Measurements from ENCODE around the gene COL6A3. TPM values are rescaled to one million over a fixed set of nuclear protein-coding genes. Genes with fewer than 3 reads are reported as not detected.

Gene COL6A3
- total RNA-seq, 2 donors from 2014 or later = 61.6 to 103 TPM

DNA sequence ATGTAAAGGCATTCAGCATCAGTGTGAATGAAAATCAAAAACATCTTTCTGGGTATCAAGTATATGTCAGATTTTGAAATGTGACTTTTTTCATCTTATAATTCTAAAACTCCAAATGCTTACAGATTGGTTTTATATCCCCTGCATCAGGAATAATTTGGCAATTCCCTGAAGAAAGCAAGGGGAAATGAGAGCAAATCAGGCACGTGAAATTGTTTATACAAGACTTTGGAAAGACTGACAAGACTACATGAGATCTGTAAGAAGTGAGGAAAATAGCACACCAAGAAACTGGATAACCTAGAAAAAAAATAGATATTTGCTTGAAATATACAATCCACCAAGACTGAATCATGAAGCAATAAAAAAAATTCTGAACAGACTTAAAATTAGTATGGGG lies 13.8 kb downstream of the COL6A3 start:
- no peaks in the 10 kb centered on the region for H3K9me3 ChIP-seq
- DNase-seq (ENCODE audit: low spot score) = no peak
- no peaks in the 10 kb centered on the region for H3K36me3 ChIP-seq
- H3K4me3 ChIP-seq = no peak overlapping the region
- peaks cover 0 to 18% of the 10 kb centered on the region in 2 donors for H3K4me1 ChIP-seq
- H3K27ac ChIP-seq = no peak overlapping the region
- TF ChIP-seq, protein P1, sequence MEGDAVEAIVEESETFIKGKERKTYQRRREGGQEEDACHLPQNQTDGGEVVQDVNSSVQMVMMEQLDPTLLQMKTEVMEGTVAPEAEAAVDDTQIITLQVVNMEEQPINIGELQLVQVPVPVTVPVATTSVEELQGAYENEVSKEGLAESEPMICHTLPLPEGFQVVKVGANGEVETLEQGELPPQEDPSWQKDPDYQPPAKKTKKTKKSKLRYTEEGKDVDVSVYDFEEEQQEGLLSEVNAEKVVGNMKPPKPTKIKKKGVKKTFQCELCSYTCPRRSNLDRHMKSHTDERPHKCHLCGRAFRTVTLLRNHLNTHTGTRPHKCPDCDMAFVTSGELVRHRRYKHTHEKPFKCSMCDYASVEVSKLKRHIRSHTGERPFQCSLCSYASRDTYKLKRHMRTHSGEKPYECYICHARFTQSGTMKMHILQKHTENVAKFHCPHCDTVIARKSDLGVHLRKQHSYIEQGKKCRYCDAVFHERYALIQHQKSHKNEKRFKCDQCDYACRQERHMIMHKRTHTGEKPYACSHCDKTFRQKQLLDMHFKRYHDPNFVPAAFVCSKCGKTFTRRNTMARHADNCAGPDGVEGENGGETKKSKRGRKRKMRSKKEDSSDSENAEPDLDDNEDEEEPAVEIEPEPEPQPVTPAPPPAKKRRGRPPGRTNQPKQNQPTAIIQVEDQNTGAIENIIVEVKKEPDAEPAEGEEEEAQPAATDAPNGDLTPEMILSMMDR (IDR thresholded peaks at IDR 0.05) = no peak
- no peaks in the 10 kb centered on the region for H3K27me3 ChIP-seq

DNA sequence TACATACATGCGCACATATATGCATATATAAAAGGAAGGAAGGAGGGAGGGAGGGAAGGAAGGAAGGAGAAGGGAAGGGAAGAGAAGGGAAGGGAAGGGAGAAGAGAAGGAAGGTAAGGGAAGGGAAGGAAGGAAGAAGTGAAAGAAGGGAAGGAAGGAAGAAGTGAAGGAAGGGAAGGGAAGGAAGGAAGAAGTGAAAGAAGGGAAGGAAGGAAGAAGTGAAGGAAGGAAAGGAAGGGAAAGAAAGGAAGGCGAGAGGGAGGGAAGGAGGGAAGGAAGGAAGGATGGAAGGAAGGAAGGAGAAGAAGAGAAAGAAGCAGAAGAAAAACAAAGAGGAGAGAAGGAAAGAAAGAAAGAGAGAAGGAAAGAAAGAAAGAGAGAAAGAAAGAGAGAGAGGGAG lies 16.9 kb downstream of the COL6A3 start:
- DNase-seq (ENCODE audit: low spot score) = no peak
- Histone ChIP-seq H3K9me3 (no peaks in the 10 kb centered on the region), H3K4me3 (no peak overlapping the region), H3K27me3 (no peaks in the 10 kb centered on the region), H3K36me3 (peaks cover 8% of the 10 kb centered on the region), H3K4me1 (peaks cover 0 to 8% of the 10 kb centered on the region in 2 donors), H3K27ac (no peak overlapping the region)
- TF ChIP-seq, protein P1 (IDR thresholded peaks at IDR 0.05) = no peak

DNA sequence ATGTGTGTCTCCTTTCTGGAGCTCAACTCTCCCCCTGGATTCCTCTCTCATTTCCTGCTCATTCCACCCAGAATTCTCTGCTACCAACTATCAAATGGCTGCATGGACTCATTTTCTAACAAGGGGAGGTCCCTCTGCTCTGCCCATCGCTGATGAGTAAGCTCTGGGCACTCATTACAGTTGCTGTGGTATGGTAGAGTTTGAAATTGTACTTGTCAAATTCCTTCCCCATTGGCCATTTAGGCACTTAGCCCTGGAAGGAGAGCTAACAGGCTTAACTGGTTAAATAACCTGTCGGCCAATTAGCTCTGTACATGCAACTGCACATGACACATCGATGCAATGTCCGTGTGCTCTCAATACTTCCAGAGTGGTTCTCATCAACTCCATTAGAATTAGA lies 20.4 kb downstream of the COL6A3 start:
- no peak overlapping the region for H3K27ac ChIP-seq
- H3K27me3 ChIP-seq = no peaks in the 10 kb centered on the region
- peaks cover 0 to 8% of the 10 kb centered on the region in 2 donors for H3K4me1 ChIP-seq
- H3K36me3 ChIP-seq = peaks cover 8% of the 10 kb centered on the region
- no peaks in the 10 kb centered on the region for H3K9me3 ChIP-seq
- H3K4me3 ChIP-seq = no peak overlapping the region
- DNase-seq (ENCODE audit: low spot score) = no peak
- TF ChIP-seq, protein P1 (IDR thresholded peaks at IDR 0.05) = no peak

DNA sequence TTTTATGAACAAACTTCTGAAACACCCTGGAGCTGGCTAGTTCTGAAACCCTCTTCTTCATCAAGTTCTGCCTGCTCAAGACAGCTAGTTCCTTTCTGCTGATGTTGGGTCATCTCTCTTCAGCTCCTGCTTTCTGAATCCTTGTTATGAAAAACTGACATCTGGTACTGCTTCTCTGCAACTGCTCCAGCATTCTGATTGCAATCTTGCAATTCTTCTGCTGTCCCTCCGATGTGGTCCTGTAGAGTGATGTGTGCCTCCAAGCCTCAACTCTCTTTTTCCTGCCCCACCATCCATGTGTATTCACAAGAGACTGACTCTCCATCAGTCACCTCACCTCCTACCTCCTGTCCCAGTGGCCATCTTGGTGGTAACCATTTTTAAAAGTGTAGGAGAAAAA lies 21.8 kb downstream of the COL6A3 start:
- Histone ChIP-seq H3K9me3 (no peaks in the 10 kb centered on the region), H3K36me3 (peaks cover 8% of the 10 kb centered on the region), H3K4me1 (no peaks in the 10 kb centered on the region), H3K27me3 (no peaks in the 10 kb centered on the region), H3K4me3 (no peak overlapping the region), H3K27ac (no peak overlapping the region)
- TF ChIP-seq, protein P1 (IDR thresholded peaks at IDR 0.05) = no peak
- DNase-seq (ENCODE audit: low spot score) = no peak

DNA sequence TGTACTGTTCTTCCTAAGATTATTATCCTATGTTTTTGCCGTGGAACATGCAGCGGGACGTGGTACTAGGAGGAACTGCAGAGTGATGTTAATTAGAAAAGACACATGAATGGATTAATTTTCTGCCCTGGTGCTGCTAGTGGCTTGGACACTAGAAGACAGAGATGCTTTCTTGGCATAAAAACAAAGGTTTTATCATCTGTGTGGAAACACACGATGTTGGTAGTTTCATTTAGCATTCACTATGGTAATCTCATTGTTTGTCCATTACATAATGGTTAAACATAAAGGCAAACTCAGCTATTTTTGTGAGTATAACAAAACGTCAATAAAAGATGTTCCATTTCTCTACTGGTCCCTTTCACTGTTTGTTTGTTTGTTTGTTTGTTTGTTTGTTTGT lies 22.8 kb downstream of the COL6A3 start:
- TF ChIP-seq, protein P1 (IDR thresholded peaks at IDR 0.05) = no peak
- H3K36me3 ChIP-seq = peaks cover 8% of the 10 kb centered on the region

DNA sequence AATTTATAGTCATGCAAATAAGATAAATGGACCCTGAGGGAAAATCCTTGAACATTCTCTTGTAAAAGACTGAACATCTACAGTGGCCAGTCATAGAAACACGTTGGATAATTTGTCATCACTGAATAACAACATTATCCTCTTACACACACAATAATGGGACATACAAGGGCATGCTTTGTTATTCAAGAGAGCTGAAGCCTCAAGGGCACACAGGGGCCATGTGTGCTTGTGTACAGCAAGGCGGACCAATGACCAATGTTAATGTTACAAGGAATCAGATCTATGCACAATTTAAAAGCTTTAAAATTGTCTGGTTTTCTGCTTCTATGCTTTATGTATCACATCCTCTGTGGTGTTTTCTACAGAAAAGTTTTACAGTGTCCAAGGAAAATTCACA lies 23.7 kb downstream of the COL6A3 start:
- no peak overlapping the region for H3K4me3 ChIP-seq
- peaks cover 8% of the 10 kb centered on the region for H3K36me3 ChIP-seq
- TF ChIP-seq, protein P1 (IDR thresholded peaks at IDR 0.05) = no peak
- H3K4me1 ChIP-seq = no peaks in the 10 kb centered on the region
- H3K27ac ChIP-seq = no peak overlapping the region
- DNase-seq (ENCODE audit: low spot score) = no peak
- H3K27me3 ChIP-seq = no peaks in the 10 kb centered on the region
- H3K9me3 ChIP-seq = no peaks in the 10 kb centered on the region

More for the DNA sequence above, 22.8 kb downstream of the COL6A3 start:
- Histone ChIP-seq H3K4me1 (no peaks in the 10 kb centered on the region), H3K9me3 (no peaks in the 10 kb centered on the region), H3K4me3 (no peak overlapping the region), H3K27ac (no peak overlapping the region), H3K27me3 (no peaks in the 10 kb centered on the region)
- no peak for DNase-seq (ENCODE audit: low spot score)

Data from right atrium auricular region (tissue), 2 donors.